GM18502 (cell line): ENCODE results near the gene DBN1.
"Not testable (repeated sequence)": the region's sequence is repeated elsewhere in the genome, so short reads cannot be mapped to it uniquely, and the experiment has no call there.

Experiments used
- ATAC-seq: cut with Tn5 transposase; IDR thresholded peaks from one replicate; pipeline ENCODE4 v1.9.1; 2021; ENCODE audit warnings: mild to moderate bottlenecking; ENCODE audit not compliant: unreplicated experiment, poor library complexity

Gene DBN1

DNA sequence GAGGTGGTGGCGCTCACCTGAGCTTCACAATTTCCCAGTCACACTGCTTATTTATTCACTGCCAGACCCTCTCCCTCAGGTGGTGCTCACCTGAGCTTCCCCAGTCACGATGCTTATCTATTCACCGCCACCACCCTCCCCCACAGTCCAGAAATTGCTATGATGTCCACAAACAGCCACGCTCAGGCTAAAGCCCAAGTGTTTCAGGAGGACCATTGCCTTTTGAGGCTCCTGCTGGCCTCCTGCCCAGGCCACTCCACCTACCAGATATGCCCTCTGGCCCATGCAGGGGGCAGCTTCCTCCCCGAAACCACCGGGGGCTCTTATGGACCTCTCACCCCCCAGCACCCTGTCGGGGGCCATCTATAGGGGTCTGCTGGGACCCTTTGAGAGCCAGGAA, 19.4 kb upstream of the DBN1 start:
- no peak for ATAC-seq

DNA sequence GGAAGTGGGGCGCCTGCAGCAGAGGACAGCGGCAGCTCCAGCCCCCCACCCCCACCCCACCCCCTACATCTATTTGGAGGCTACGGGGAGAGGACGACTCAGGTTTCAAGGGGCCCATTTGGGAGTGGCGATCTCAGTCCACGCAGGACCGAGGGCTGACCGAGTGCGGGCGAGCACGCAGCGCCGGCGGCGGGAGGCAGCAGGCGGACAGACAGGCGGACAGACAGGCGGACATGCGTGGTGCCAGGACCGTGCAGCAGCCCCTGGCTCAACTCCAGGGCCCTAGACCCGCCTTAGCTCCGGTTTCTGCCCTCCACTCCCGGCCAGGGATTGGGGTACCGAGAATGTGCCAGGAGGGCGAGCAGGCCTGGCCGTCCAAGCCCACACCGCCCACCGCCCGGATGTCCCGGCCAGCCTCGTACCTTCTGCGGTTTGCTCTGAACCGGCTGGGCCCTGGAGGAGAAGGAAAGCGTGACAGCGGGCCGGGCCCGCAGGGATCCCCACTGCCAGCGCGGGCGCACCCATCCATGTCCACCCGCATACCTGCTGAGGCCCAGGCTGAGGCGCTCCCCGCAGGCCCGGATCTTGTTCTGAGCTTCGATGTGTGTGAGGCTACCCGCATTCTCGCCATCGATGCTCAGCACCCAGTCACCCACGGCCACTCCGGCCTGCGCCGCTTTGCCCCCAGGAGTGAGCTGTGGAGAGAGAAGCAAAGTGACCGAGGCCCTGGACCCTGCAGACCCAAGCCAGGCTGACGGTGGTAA, 18.7 kb upstream of the DBN1 start:
- no peak for ATAC-seq

DNA sequence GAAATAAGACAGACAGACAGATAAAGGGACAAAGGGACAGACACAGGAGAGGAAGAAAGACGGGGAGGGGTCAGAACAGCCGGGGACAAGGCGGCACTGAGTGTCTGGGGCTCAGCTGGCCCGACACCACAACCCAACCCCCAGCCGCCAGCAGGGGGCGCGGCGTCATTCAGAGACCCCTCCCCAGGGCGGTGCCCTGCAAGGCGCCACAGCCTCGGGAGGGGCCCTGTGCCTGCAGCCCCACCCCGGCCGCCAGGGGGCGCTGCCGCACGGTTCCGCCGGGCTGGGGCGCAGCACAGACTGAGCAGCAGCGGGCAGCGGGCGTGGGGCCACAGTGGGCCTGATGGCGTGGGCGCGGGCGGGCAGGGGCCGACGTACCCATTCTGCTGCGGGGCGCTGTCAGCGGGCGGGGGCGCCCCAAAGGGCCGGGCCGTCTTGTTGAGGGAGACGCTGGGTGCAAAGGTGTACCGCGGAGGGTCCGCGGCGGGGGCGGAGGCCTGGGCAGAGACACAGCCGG, 18.1 kb upstream of the DBN1 start:
- ATAC-seq = peak; percentile 63

DNA sequence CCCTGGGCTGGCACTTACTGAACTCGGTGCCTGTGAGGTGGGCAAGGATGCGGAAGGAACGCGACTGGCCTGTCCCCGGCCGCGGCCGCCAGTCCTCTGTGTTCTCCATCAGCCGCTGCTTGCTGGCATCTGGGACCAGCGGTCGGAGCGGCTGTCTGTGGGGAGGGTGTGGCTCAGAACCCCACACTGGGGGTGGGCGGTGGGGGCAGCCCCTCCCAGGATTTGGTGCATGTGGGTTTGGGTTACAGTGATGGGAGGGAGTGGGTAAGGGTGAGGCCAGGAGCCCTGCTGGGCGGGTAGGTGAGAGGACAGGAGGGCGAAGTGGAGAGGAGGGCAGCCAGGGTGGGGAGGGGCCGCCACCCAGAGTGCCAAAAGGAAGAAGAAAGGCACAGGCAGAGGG, 17.6 kb upstream of the DBN1 start:
- ATAC-seq = no peak

DNA sequence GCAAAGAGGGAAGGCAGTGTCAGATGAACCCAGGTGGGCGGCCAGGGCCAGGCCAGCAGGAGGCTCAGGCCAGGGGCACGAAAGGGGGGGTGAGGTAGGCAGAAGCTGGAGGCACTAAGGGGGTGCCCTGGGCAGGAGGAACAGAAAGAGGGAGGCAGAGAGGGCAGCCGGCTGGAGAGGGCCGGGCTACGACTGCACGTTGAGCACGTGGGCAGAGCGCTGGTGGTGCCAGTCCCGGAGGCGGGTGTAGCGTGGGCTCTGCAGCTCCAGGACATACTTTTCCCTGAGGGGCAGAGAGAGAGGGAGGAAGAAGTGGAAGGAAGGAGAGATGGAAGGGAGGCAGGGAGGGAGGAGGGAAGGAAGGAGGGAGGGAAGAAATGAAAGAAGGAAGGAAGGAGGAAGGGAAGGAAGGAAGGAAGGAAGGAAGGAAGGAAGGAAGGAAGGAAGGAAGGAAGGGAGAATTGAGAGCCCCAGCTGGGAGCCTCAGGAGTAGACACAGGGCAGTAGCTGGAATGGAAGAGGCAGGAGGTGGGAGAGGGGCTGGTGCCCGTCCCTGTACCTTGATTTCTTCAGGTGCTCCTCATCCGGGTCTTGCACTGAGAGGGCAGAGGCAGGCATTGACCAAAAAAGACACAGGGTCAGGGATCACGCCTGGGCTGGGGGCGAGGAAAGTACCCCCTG, 17.0 kb upstream of the DBN1 start:
- no peak for ATAC-seq

DNA sequence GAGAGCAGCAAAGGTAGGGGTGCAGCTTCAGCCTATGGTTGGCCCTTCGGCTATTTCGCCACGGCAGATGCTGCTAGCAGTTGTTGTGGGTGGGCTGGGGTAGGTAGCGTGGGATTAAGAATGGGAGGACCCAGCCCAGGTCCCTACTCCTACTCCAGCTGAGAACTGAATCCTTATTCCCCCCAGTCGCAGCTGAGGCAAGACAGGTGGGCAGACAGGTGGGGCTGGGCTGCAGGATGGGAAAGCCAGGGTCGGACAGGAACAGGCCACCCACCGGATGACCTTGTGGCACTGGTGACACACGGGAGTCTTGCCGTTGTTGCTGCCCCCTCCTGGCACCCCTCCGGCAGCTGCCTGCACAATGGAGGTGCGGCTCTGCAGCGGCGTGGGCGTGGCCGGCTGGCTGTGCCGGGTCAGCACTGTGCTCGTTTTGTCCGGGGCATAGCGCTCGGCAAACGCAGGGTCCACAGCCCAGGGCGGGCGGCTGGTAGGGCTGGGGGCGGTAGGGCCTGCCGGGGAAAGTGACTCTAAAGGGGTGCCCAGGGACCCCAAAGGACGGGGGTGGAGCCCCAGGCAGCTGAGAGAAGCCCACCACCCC, 15.8 kb upstream of the DBN1 start:
- ATAC-seq = no peak

DNA sequence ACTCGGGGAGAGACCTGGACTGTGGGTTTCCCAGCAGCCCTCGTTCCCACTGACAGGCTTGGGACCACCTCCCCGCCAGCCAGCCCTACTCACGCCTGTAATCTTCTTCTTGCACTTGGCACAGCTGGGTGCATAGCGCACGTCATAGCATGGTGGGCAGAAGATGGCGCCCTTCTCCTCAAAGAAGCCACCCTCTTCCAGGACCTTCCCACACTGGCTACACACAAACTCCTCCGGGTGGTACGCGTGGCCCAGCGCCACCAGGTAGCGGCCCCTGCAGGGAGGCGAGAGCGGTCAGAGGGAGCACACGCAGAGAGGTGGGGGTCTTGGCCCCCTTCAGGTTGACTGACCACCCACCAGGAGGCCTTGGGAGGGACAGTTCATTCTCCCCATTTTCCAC, 14.5 kb upstream of the DBN1 start:
- no peak for ATAC-seq

DNA sequence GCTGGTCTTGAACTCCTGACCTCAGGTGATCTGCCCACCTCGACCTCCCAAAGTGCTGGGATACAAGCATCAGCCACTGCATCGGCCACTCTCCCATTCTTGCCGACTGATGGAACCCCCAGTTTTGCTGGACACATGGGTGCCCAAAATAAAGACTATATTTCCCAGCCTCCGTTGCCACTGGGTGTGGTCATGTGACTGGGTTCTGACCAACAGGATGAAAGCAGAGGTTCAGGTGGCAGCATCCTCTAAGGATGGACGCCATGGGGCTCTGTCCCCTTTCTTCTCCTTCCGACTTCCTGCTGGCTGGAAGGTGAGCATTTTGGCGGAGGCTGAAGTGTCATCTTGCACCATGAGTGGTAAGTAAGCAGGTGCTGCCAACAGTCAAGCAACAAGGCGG, 13.7 kb upstream of the DBN1 start:
- no peak for ATAC-seq

DNA sequence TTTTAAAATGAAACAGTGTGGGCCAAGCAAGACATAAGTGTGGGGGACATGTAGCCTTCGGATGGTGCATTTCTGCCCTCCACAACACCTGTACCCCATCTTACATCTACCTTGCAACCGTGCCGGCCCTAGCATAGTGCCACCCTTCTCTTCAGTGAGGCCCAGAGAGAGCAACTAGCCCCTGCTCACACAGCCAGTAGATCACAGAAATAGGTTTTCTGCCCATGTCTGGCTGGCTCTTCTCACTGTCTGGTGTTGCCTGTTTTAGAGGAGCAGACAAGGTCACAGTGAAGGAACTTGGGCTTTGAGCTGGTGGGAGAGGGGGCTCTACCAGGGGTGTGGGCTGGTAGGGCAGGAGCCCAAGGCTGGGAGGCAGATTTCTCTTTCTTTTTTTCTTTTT, 12.8 kb upstream of the DBN1 start:
- no peak for ATAC-seq

DNA sequence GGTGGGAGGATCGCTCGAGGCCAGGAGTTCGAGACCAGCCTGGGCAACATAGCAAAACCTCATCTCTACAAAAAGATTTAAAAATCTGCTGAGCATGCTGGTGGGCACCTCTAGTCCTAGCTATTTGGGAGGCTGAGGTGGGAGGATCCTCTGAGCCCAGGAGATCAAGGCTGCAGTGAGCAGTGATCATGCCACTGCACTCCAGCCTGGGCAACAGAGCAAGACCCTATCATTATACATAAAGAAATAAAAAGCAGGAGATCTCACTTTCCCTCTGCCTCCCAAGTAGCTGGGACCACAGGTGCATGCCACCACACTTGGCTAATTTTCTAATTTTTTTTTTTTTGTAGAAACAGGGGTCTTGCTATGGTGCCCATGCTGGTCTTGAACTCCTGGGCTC, 12.3 kb upstream of the DBN1 start:
- ATAC-seq = not testable (repeated sequence)

DNA sequence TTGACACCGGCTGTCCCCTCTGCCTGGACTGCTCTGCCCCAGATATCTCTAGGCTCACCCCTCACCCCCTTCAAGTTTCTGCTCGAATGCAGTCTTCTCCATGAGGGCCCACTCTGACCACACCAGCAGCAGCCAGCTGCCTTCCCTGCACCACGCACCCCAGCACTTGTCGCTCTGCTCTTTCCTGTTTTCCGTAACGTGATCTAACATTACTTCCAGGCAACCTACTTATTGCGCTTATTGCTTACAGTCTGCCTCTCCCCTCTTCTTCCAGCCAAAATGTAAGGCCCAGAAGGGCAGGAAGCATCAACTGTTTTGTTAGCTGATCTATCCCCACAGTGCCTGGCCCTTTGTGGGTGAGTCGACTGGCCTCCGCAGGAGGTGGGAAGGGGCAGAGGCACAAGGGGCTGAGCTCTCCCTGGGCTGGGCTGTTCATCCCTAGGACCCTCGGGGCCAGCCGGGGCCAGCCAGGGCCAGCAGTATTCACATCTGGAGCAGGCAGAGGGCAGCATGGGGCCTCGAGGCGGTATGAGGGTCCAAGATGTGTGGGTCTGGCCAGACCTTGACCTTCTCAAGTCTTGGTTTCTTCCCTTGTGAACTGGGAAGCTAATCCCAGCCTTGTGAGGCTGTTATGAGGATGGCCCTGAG, 11.6 kb upstream of the DBN1 start:
- ATAC-seq = no peak

DNA sequence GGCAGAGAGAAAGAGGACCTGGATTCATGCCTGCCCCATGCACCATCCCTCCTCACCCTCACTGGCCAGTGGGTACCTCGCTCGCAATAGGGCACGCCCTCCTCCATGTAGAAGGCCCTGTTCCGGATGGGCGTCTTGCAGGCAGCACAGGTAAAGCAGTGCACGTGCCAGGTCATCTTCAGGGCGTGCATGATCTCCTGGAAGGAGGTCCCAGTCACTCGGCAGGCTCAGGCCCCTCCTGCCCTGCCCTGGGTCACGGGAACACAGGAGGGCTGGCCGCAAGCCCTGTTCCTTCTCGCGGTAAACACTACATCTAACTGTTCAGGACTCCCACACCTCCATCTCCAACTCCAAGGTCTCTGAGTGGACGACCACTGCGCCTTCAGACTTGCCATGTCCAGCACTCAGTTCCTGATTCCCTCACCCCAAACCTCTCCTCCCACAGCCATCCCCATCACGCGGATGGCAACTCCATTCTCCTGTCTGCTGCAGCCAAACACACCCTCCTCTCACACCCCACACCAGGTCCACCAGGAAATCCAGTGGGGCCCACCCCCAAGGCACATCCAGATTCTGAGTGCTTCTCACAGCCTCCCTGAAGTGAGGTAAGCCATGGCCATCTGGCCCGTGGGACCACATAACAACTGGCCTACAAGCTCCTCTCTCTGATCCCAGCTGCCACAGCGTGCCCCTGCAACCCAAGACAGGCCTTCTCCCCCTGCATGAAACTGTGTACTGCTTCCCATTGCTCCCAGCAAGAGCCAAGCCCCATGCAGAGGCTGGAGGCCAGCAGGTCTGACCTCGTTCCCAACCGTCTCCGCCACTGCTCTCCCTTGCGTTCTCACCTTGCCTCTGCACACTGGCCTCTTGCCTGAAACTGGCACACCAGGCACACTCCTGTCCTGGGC, 10.8 kb upstream of the DBN1 start:
- no peak for ATAC-seq

DNA sequence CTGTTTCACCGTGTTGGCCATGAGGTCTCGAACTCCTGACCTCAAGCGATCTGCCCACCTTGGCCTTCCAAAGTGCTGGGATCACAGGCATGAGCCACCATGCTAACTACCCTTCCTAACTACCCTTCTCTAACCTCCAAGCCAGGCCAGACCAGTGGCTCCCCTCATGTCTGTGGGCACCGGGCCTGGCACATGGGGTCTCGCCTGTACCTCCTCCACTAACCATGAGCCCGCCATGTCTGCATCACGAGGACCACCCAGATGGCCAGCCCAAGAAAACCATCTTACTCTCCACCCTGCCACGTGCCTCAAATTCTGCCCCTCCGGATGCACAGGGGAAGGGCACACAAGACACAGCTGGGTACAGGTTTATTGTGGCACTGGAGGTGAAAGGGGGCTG, 9.6 kb upstream of the DBN1 start:
- no peak for ATAC-seq

DNA sequence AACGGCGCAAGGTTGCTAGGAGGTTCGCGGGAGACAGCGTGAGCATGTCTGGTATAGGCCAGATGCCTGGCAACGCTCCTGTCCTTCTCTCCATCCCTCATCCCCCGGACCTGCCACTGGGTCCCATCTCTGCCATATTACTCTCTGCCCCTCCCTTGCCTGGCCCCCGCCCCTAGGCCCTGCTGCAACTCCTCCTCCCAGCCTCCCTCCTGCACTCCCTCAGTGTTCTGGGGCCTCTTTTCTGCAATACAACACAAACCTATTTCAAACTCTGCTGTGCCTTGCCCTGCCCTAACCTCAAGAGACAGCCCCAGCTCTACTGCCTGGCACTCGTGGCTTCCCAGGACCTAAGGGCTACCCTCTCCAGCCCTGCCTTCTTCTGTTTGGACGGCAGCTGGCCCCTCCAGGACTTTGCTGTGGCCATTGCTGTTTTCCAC, 8.9 kb upstream of the DBN1 start:
- no peak for ATAC-seq

DNA sequence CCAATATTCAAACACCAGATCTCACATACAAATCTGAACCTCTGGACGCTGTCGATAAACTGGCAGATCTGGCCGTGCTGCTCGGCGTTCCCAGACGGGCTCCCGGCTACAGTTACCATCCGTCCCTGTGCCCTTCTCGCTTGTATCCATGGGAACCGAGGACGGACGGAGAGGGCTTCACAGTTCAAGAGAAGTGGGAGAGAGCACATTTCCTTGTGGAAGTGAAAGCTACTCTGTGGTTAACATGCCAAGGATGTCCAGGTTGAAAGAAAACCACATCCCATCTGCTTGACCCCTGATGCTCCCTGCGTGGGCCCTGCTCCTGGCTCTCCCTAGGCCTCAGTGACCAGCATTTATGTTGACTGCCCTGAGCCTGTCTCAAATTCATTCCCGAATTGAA, 6.3 kb upstream of the DBN1 start:
- ATAC-seq = no peak

DNA sequence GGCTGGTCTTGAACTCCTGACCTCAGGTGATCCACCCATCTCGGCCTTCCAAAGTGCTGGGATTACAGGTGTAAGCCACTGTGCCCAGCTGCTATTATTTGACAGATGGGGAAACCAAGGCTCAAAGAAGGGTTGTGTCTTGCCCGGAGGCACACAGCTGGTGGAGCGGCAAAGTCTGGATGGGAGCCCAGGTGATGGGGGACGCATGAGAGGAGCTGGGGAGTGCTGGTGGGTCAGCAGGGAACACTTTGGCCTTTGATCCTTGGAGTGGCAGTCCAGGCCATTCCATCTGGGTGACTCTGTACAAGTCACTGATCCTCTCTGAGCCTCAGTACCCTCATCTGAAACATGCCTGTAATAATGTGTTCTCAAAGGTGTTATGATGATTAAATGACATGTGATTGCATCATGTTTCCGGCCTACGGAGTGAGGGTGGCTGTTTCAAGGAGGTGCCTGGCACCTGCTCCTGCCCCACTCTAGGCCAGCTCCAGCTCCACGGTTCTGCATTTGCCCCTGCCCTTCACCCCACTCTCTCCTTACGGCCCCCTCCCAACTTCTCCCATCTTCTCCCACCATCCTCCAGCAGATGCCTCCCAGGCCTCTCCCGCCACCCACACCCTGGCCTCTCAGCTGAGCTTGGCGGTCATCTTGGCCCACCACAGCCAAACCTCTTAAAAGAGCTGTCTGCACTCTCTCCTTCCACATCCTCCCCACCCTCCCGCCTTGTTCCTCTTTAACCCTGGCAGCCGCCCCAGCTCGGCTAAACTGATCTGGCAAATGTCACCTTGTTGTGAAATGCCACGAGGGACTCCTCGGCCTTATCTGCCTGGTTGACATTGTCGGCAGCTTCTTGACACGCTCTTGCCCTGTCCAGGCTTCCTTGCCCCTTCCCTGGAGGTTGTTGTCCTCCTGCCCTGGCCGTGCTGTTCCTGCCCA, 5.5 kb upstream of the DBN1 start:
- no peak for ATAC-seq

DNA sequence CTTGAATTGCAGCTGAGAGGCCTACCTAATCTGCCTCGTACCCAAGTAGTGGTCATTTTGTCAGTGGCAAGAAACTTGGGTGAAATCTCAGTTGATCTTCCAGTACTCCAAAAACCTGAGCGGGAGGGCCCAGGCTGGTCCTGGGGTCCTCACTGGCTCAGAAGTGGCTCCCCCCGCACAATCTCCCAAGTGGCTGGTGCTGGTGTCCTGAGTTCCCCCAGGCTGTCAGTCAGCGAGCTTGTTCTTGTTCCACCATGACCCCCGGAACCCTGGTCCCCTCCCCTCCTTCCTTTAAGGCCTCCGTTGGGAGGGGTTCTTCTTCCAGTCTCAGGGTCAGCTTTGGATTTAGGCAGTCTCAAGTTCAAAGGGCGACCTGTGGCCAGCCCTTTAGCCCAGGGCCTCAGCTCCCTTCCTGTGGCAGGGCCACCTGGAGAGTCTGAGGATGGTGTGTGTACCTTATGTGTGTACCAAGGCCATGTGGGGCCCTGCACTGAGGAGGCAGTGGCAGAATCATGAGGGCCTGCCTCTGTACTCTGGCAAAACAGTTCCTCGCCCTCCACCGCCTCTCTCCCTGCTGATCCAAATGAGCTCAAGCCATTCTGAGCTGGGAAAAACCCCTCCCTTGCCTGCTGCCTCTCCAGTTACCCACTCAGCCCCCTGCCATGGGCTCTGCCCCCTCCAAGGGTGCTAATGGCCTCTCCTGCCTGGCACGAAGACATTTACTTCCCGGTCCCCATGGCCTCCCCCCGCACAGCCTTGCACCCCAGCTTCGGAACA, 4.5 kb upstream of the DBN1 start:
- no peak for ATAC-seq

DNA sequence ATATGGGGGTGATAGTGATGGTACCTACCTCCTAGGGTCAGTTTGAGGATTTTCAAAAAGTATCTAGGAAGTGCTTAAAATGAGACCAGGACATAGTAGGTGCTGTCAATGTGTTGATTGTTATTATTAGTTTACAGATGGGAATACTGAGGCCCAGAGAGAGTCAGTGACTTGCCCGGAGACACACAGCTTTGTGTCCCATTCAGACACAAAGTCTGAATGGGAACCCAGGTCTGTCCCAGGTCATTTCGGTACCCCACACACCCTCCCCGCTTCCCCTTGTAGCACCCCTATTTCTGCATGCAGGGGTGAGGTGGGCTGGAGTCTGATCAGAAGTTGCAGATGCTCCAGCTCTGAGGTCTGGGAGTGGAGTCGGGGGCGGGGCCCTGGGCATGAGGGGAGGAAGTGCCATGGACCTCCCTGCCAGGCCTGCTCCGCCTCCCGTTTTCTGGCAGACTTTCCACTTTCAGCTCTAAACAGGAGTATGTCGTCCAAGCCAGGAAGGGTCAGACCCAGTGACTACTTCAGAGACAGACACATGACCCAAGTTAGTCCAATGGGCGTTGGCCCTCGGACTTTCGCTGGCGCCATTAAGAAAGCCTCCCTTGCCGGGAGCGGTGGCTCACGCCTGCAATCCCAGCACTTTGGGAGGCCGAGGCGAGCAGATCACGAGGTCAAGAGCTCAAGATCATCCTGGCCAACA, 3.2 kb upstream of the DBN1 start:
- ATAC-seq = no peak
